Measurements from ENCODE around the gene PLCL1. TPM values are rescaled to one million over a fixed set of nuclear protein-coding genes. Genes with fewer than 3 reads are reported as not detected.

The PLCL1 gene
- total RNA-seq, 1 experiment from 2014 or later: 0.07 TPM

DNA sequence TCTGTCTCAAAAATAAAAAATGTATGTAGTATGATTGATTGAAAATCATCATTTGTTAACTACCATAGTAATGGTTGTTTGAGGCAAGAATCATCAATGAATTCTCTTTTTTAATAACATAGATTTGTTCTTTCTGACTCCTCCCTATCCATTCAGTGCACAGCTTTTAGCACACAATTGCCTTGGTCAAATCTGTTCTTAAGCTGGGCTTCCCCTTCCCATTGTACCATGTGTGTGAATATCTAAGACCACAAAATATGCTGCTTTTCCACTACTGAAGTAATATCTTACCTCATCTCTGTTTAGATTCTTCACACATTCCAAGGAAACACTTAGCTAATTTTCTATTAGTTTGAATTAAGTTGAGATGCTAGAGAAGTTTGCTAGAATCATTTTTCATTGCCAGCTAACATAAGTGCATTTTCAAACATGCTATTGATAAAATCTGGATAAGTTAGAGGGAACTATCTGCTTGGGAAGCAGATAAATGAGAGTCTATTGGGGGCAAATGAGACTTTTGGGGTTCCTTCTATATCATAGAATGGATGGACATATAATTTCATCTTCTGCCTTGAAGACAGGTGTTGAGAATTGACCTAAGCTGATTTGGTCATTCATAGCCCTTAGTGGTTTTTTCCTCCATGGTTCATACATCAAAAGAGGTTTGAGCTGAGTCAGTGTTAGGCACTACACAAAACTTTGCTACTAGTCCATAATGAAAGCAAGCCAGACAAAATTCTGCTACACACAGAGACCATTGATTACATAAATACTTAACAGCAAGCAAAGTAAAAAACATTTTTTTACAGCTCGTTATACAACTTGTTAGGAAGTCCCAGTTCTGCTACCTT lies 231.9 kb downstream of the PLCL1 start:
- H3K27me3 Mint-ChIP-seq (ENCODE audit: unreplicated experiment): no peaks in the 10 kb centered on the region

DNA sequence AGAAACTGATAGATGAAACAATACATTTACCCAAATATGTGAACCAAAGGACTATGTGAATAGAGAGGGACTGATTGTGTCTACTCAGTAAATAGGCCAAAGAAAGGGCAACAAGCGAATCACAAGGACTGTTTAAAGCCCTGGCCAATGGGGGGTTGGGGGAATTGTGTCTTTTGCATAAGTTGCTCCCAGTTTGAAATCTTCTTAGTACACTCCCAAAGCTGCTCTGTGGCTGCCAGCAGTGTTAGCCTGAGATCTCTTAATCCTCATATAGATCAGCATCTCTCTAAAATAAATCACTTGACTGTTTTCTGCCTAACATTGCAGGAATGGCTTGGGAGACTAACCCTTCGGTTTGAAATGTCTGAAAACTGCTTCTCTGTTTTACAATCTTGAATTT lies 236.4 kb downstream of the PLCL1 start:
- DNase-seq: no peak
- TF ChIP-seq, protein P1, sequence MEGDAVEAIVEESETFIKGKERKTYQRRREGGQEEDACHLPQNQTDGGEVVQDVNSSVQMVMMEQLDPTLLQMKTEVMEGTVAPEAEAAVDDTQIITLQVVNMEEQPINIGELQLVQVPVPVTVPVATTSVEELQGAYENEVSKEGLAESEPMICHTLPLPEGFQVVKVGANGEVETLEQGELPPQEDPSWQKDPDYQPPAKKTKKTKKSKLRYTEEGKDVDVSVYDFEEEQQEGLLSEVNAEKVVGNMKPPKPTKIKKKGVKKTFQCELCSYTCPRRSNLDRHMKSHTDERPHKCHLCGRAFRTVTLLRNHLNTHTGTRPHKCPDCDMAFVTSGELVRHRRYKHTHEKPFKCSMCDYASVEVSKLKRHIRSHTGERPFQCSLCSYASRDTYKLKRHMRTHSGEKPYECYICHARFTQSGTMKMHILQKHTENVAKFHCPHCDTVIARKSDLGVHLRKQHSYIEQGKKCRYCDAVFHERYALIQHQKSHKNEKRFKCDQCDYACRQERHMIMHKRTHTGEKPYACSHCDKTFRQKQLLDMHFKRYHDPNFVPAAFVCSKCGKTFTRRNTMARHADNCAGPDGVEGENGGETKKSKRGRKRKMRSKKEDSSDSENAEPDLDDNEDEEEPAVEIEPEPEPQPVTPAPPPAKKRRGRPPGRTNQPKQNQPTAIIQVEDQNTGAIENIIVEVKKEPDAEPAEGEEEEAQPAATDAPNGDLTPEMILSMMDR (IDR thresholded peaks at IDR 0.05; ENCODE audit: unreplicated experiment): no peak
- CTCF ChIA-PET: no interaction called here
- intact Hi-C loops (cut with micrococcal nuclease; ENCODE audit: unreplicated experiment): no loop called here
- Mint-ChIP-seq H3K4me3 (ENCODE audit: low read depth, unreplicated experiment) (no peak overlapping the region), H3K4me1 (ENCODE audit: low read depth, unreplicated experiment) (no peaks in the 10 kb centered on the region), H3K27ac (ENCODE audit: unreplicated experiment) (no peak overlapping the region), H3K27me3 (ENCODE audit: unreplicated experiment) (no peaks in the 10 kb centered on the region), H3K9me3 (ENCODE audit: low read depth, unreplicated experiment) (no peaks in the 10 kb centered on the region), H3K36me3 (ENCODE audit: insufficient read depth, unreplicated experiment) (no peaks in the 10 kb centered on the region)
- BruUV-seq (replicated peaks): no TSS peak

More for the DNA sequence above, 231.9 kb downstream of the PLCL1 start:
- Mint-ChIP-seq H3K27ac (ENCODE audit: unreplicated experiment) (no peak overlapping the region), H3K4me3 (ENCODE audit: low read depth, unreplicated experiment) (no peak overlapping the region), H3K36me3 (ENCODE audit: insufficient read depth, unreplicated experiment) (no peaks in the 10 kb centered on the region), H3K9me3 (ENCODE audit: low read depth, unreplicated experiment) (no peaks in the 10 kb centered on the region), H3K4me1 (ENCODE audit: low read depth, unreplicated experiment) (no peaks in the 10 kb centered on the region)
- TF ChIP-seq, protein P1 (IDR thresholded peaks at IDR 0.05; ENCODE audit: unreplicated experiment): no peak
- DNase-seq: no peak
- CTCF ChIA-PET: interaction anchor here (0.6 kb wide), 1 partner anchor 14 kb away, joined by 3 read pairs; no protein-coding TSS in a partner anchor
- intact Hi-C loops (cut with micrococcal nuclease; ENCODE audit: unreplicated experiment): no loop called here
- BruUV-seq (replicated peaks): no TSS peak

DNA sequence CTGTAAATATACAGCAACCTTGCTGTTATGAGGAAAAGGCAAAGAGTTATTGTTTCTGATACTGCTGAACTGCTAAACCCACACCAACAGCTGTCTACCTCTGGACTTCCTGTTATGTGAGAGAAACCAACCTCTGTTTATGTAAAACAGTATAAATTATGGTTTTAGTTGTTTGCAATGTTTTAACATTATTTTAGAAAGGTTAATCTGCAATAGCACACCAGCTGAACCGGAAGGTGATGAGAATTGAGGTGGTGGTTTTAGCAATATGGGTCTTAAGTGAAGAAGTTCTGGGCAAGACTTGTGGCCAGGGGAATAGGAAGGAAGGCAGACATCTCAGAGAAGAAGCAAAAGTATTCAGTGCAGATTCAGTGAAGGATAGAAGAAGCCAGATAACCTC lies 237.8 kb downstream of the PLCL1 start:
- Mint-ChIP-seq H3K36me3 (ENCODE audit: insufficient read depth, unreplicated experiment) (no peaks in the 10 kb centered on the region), H3K27ac (ENCODE audit: unreplicated experiment) (no peak overlapping the region), H3K4me1 (ENCODE audit: low read depth, unreplicated experiment) (no peaks in the 10 kb centered on the region), H3K27me3 (ENCODE audit: unreplicated experiment) (no peaks in the 10 kb centered on the region), H3K4me3 (ENCODE audit: low read depth, unreplicated experiment) (no peak overlapping the region), H3K9me3 (ENCODE audit: low read depth, unreplicated experiment) (peaks cover 2% of the 10 kb centered on the region)
- CTCF ChIA-PET: no interaction called here
- TF ChIP-seq, protein P1 (IDR thresholded peaks at IDR 0.05; ENCODE audit: unreplicated experiment): no peak
- no peak for DNase-seq
- no TSS peak for BruUV-seq (replicated peaks)
- intact Hi-C loops (cut with micrococcal nuclease; ENCODE audit: unreplicated experiment): no loop called here

DNA sequence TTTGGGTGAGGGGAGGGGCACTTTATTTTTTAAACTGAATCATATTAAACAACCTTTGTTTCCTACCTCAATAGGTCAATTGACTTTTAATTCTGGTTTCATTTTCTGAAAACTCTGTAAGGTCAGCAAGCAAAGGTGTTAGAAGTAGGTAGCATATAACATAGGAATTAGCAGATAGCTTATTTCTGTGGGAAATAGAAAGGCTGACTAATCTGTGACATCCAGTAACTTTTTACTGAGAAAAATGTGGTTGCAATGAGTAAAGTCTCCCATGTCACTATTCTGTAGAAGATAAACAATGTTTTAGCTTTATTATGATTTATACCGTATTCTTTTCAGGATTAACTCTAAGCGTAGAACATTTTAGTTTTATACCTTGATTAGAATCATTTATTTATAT lies 240.4 kb downstream of the PLCL1 start:
- Mint-ChIP-seq H3K9me3 (ENCODE audit: low read depth, unreplicated experiment) (peaks cover 2% of the 10 kb centered on the region), H3K27ac (ENCODE audit: unreplicated experiment) (no peak overlapping the region), H3K4me1 (ENCODE audit: low read depth, unreplicated experiment) (no peaks in the 10 kb centered on the region), H3K4me3 (ENCODE audit: low read depth, unreplicated experiment) (no peak overlapping the region), H3K27me3 (ENCODE audit: unreplicated experiment) (no peaks in the 10 kb centered on the region), H3K36me3 (ENCODE audit: insufficient read depth, unreplicated experiment) (no peaks in the 10 kb centered on the region)
- no peak for DNase-seq
- CTCF ChIA-PET: no interaction called here
- TF ChIP-seq, protein P1 (IDR thresholded peaks at IDR 0.05; ENCODE audit: unreplicated experiment): no peak
- no TSS peak for BruUV-seq (replicated peaks)
- intact Hi-C loops (cut with micrococcal nuclease; ENCODE audit: unreplicated experiment): no loop called here

Data from Calu3 (cell line).